Trophoblast cell (in vitro differentiated cells and primary cell): ENCODE data around the gene ATP8A2.

Source experiments
- DNase-seq, 2 donors: peaks; one replicate each; pipeline ENCODE4 v3.0.0-alpha.2; 2016
- H2AFZ ChIP-seq: 2 replicates; pipeline ENCODE4 v1.6.1; 2013; ENCODE audit warnings: low read length, moderate library complexity, mild to moderate bottlenecking; ENCODE audit not compliant: insufficient read depth, poor library complexity
- H2AK5ac ChIP-seq: 2 replicates; pipeline ENCODE4 v1.6.1; 2013; ENCODE audit warnings: mild to moderate bottlenecking, low read length
- H2BK120ac ChIP-seq: 2 replicates; pipeline ENCODE4 v1.6.1; 2013; ENCODE audit warnings: low read length, mild to moderate bottlenecking, moderate library complexity; ENCODE audit not compliant: insufficient read depth, poor library complexity
- H2BK12ac ChIP-seq: 2 replicates; pipeline ENCODE4 v1.6.1; 2013; ENCODE audit warnings: mild to moderate bottlenecking, low read length, moderate library complexity
- H2BK5ac ChIP-seq: 2 replicates; pipeline ENCODE4 v1.6.1; 2013; ENCODE audit warnings: low read length, low read depth, moderate library complexity, mild to moderate bottlenecking; ENCODE audit not compliant: poor library complexity
- H3K14ac ChIP-seq: 2 replicates; pipeline ENCODE4 v1.6.1; 2013; ENCODE audit warnings: mild to moderate bottlenecking, low read length
- H3K18ac ChIP-seq: 2 replicates; pipeline ENCODE4 v1.6.1; 2013; ENCODE audit warnings: mild to moderate bottlenecking, low read length
- H3K23ac ChIP-seq: 2 replicates; pipeline ENCODE4 v1.6.1; 2013; ENCODE audit warnings: low read length
- H3K27ac ChIP-seq: 2 replicates; pipeline ENCODE4 v1.5.1; 2013; ENCODE audit warnings: low read depth, mild to moderate bottlenecking, inconsistent platforms, low read length, moderate library complexity
- H3K27me3 ChIP-seq: 2 replicates; pipeline ENCODE4 v1.6.1; 2013; ENCODE audit warnings: inconsistent platforms, mild to moderate bottlenecking, low read length, moderate library complexity; ENCODE audit not compliant: insufficient read depth
- H3K36me3 ChIP-seq, 2 experiments: 1 replicate in 1 of 2; 2 replicates in 1 of 2; pipeline ENCODE4 v1.6.1; 2013; ENCODE audit warnings: low read length in 2 of 2, mild to moderate bottlenecking in 2 of 2, moderate library complexity in 1 of 2; ENCODE audit not compliant: insufficient read depth in 2 of 2, control insufficient read depth in 1 of 2
- H3K4ac ChIP-seq: 2 replicates; pipeline ENCODE4 v1.6.1; 2013; ENCODE audit warnings: low read depth, mild to moderate bottlenecking, low read length, moderate library complexity
- H3K4me1 ChIP-seq, 2 experiments: 1 replicate in 1 of 2; 2 replicates in 1 of 2; pipeline ENCODE4 v1.6.1; 2013; ENCODE audit warnings: low read length in 2 of 2, mild to moderate bottlenecking in 2 of 2, moderate library complexity in 1 of 2; ENCODE audit not compliant: insufficient read depth in 2 of 2, control insufficient read depth in 1 of 2
- H3K4me2 ChIP-seq: 2 replicates; pipeline ENCODE4 v1.6.1; 2013; ENCODE audit warnings: inconsistent platforms, mild to moderate bottlenecking, low read length, moderate library complexity
- H3K4me3 ChIP-seq: 2 replicates; pipeline ENCODE4 v1.5.1; 2013; ENCODE audit warnings: mild to moderate bottlenecking, low read depth, low read length, inconsistent platforms
- H3K79me1 ChIP-seq: one replicate; pipeline ENCODE4 v1.6.1; 2013; ENCODE audit warnings: low read length
- H3K79me2 ChIP-seq: 2 replicates; pipeline ENCODE4 v1.6.1; 2013; ENCODE audit warnings: low read length, mild to moderate bottlenecking; ENCODE audit not compliant: control insufficient read depth, insufficient read depth, poor library complexity
- H3K9ac ChIP-seq: 2 replicates; pipeline ENCODE4 v1.6.1; 2013; ENCODE audit warnings: mild to moderate bottlenecking, low read length
- H3K9me3 ChIP-seq: 2 replicates; pipeline ENCODE4 v1.6.1; 2013; ENCODE audit warnings: low read depth, mild to moderate bottlenecking, control low read depth, inconsistent platforms, low read length; ENCODE audit not compliant: insufficient read depth
- H4K12ac ChIP-seq: 2 replicates; pipeline ENCODE4 v1.6.1; 2013; ENCODE audit warnings: low read depth, mild to moderate bottlenecking, low read length, moderate library complexity
- H4K8ac ChIP-seq: 2 replicates; pipeline ENCODE4 v1.6.1; 2013; ENCODE audit warnings: low read depth, mild to moderate bottlenecking, low read length, moderate library complexity
- H4K91ac ChIP-seq: one replicate; pipeline ENCODE4 v1.6.1; 2013; ENCODE audit warnings: low read depth, mild to moderate bottlenecking, low read length, moderate library complexity
- WGBS: extraction: QIAGEN DNeasy Blood & Tissue Kit; methylation state at CpG from one replicate; pipeline ENCODE4 v1.1.7; 2013; ENCODE audit warnings: missing lambda C conversion rate; ENCODE audit not compliant: insufficient read length, insufficient coverage; ENCODE audit errors: extremely low coverage; 5-methylcytosine and 5-hydroxymethylcytosine counted together

The ATP8A2 gene

DNA sequence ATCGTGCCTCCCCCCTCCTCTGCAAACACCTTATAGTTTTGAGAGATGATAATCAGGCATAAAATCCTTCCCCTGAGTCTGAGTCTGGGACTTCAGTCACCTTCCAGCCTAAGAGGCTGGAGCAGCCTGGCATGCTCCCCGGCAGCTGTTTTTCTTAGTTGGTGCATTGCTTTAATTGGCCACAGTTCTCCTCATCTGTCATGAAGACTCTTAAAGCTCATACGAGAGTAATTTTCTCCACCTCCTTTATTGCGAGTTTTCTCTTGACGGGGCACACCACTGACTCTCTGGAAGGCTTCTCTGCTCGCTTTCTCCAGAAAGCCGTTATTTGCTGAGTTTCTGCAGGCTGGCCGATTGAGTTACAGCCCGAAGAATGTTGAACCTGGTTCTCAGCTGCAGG lies 310.5 kb downstream of the ATP8A2 start:
- Histone ChIP-seq H2AFZ (no peak overlapping the region), H3K79me1 (no peaks in the 10 kb centered on the region), H4K91ac (no peak overlapping the region), H2AK5ac (no peak overlapping the region), H3K18ac (no peak overlapping the region), H2BK12ac (no peak overlapping the region), H3K27ac (no peak overlapping the region), H3K4me3 (no peak overlapping the region), H3K27me3 (no peaks in the 10 kb centered on the region), H3K4me1 (peaks cover 0 to 1% of the 10 kb centered on the region in 2 experiments), H3K9me3 (peaks cover 3% of the 10 kb centered on the region), H3K14ac (no peak overlapping the region), H3K79me2 (no peaks in the 10 kb centered on the region), H3K23ac (no peak overlapping the region), H2BK120ac (no peak overlapping the region), H2BK5ac (no peak overlapping the region), H3K4me2 (no peak overlapping the region), H4K8ac (no peak overlapping the region), H3K36me3 (no peaks in the 10 kb centered on the region), H3K4ac (no peak overlapping the region), H3K9ac (no peak overlapping the region), H4K12ac (no peak overlapping the region)
- no peak for DNase-seq
- WGBS: no CpG with 5 or more reads among the region's 9 CpGs

DNA sequence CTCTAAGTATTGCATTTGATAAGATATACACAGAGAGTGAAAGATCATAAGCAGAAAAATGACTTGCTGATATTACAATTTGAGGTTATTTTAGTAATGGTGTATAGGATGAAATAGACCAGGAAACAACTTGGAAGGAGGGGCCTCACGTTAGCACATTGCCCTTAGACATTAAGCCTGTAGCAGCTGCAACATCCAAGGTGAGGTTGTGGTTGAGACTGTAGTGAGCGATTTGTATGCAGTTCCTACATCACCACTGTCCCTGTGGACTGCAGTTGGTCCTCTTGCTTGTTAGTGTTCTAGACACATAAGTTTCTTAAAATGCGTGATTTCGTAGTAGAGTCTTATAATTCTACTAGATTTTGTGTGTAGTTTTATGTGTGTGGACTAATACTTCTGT lies 311.3 kb downstream of the ATP8A2 start:
- peaks cover 0 to under 1% of the 10 kb centered on the region in 2 experiments for H3K4me1 ChIP-seq
- no peak overlapping the region for H2BK5ac ChIP-seq
- H3K36me3 ChIP-seq: no peaks in the 10 kb centered on the region
- H3K9me3 ChIP-seq: peaks cover 3% of the 10 kb centered on the region
- no peak overlapping the region for H3K4me3 ChIP-seq
- H3K9ac ChIP-seq: no peak overlapping the region
- no peak overlapping the region for H2AFZ ChIP-seq
- no peaks in the 10 kb centered on the region for H3K79me1 ChIP-seq
- H3K79me2 ChIP-seq: no peaks in the 10 kb centered on the region
- no peak overlapping the region for H3K4ac ChIP-seq
- DNase-seq: no peak
- H3K18ac ChIP-seq: no peak overlapping the region
- no peak overlapping the region for H2AK5ac ChIP-seq
- no peak overlapping the region for H4K8ac ChIP-seq
- H4K12ac ChIP-seq: no peak overlapping the region
- no peak overlapping the region for H4K91ac ChIP-seq
- no CpG with 5 or more reads among the region's 4 CpGs for WGBS
- H3K4me2 ChIP-seq: no peak overlapping the region
- no peak overlapping the region for H3K14ac ChIP-seq
- no peaks in the 10 kb centered on the region for H3K27me3 ChIP-seq
- H2BK12ac ChIP-seq: no peak overlapping the region
- H3K27ac ChIP-seq: no peak overlapping the region
- no peak overlapping the region for H3K23ac ChIP-seq
- H2BK120ac ChIP-seq: no peak overlapping the region

DNA sequence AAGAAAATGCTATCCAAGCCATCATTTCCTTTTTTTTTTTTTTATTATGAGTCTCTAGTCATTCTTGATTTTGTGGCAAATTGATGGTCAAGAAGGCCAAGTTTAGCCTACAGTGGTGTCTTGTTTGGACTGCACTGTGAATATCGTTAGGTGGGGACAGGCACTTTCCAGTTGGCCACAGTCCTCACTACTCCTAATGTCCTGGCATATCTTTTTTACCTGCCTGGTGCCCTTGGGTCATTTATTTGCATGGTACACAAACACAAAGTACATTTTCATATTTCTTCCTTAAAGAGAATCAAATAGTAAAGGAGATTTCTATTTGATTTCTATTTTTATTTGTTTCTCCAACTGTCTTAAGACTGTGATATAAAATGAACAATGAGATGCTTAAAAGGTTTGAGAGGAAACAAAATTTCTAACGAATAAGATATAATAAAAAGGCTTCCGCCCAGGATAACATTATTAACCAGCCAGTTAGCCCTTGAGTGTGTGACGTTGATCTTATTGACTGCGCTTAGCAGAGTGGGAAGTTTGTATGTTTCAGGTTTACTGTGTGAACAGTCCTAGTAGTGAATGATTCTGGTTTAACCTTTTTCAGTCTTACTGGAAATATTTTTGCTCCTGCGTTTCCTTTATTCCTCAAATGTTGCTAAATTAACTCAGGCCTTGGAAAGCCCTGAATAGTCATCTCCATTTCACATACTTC lies 312.0 kb downstream of the ATP8A2 start:
- no peak for DNase-seq
- no peak overlapping the region for H2BK12ac ChIP-seq
- no peak overlapping the region for H3K23ac ChIP-seq
- peaks cover 1% of the 10 kb centered on the region for H3K9me3 ChIP-seq
- H2AFZ ChIP-seq: no peak overlapping the region
- WGBS: no CpG with 5 or more reads among the region's 6 CpGs
- no peak overlapping the region for H4K12ac ChIP-seq
- no peak overlapping the region for H3K4me3 ChIP-seq
- H3K79me2 ChIP-seq: no peaks in the 10 kb centered on the region
- no peak overlapping the region for H2BK5ac ChIP-seq
- no peak overlapping the region for H3K9ac ChIP-seq
- no peak overlapping the region for H3K27ac ChIP-seq
- no peak overlapping the region for H3K18ac ChIP-seq
- no peaks in the 10 kb centered on the region for H3K79me1 ChIP-seq
- H2AK5ac ChIP-seq: no peak overlapping the region
- no peaks in the 10 kb centered on the region for H3K27me3 ChIP-seq
- H4K8ac ChIP-seq: no peak overlapping the region
- H2BK120ac ChIP-seq: no peak overlapping the region
- H4K91ac ChIP-seq: no peak overlapping the region
- H3K4ac ChIP-seq: no peak overlapping the region
- H3K4me1 ChIP-seq: no peaks in the 10 kb centered on the region
- no peak overlapping the region for H3K14ac ChIP-seq
- no peak overlapping the region for H3K4me2 ChIP-seq
- H3K36me3 ChIP-seq: no peaks in the 10 kb centered on the region

DNA sequence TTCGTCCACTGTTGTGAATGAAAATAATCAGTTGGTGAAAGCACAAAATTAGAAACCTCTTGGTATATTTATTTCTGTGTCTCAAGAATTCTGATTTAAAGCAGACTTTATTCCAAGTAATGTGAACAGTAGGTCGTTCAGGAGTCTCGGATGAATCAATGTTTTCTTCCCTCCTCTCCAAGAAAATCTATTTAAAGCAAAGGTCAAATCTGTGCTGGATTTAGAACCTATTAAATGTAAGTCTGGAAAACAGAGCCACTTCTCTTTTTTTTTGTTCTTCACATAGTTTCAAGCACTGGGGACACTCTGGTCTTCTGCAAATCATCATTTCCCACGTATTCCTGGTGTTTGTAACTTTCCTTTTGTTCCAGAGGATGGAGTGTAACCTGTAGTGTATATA lies 312.7 kb downstream of the ATP8A2 start:
- Histone ChIP-seq H2AFZ (no peak overlapping the region), H2BK5ac (no peak overlapping the region), H3K9ac (no peak overlapping the region), H3K4me3 (no peak overlapping the region), H3K23ac (no peak overlapping the region), H3K18ac (no peak overlapping the region), H2AK5ac (no peak overlapping the region), H3K4me2 (no peak overlapping the region), H2BK12ac (no peak overlapping the region), H3K79me1 (no peaks in the 10 kb centered on the region), H2BK120ac (no peak overlapping the region), H4K91ac (no peak overlapping the region), H3K14ac (no peak overlapping the region), H3K4ac (no peak overlapping the region), H4K12ac (no peak overlapping the region), H3K4me1 (no peaks in the 10 kb centered on the region), H3K79me2 (no peaks in the 10 kb centered on the region), H3K36me3 (no peaks in the 10 kb centered on the region), H4K8ac (no peak overlapping the region), H3K27me3 (no peaks in the 10 kb centered on the region), H3K27ac (no peak overlapping the region), H3K9me3 (peaks cover 1% of the 10 kb centered on the region)
- WGBS: no CpG with 5 or more reads among the region's 4 CpGs
- DNase-seq: no peak
